Stimulated activated naive CD4-positive, alpha-beta T cell treated with Interleukin-2 at 50 U/mL for 16 hours (primary cell): Measurements from ENCODE around the gene MICAL2.

Source experiments
- DNase-seq: peaks from one replicate; lab custom pipeline; 2025; lab: John Stamatoyannopoulos, UW

The MICAL2 gene

DNA sequence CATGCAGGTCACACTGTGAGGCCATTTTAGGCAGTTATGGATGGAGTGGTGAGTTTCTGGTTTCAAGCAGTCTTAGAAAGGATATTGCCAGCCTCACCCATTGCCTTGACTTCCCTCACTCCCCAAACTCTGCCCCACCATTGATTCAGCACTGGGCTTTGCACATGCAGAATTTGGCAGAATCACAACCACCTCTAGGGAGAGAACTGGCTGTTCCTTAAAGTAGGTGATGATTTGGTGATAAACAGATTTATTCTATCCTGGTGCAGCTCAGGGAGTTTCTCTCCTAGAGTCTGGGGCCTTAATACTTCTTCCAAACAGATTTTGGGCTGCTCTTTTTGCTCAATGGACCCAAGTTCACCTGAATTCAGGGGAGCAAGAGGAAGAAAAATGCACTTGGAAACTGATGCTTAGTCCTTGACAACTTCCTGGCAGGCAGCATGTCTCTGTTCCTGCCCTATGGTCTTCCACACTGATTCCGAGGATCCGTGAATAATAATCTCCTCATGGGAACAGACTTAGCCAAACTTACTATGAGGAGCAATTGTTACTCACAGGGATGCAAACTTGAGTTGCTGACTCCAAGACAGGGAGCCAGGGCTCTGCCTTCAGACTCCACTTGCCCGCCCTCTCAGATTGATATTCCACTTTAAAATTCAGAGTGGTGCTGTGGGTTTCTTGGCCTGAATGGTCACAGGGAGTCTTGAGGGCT, 137.3 kb downstream of the MICAL2 start:
- no peak for DNase-seq

DNA sequence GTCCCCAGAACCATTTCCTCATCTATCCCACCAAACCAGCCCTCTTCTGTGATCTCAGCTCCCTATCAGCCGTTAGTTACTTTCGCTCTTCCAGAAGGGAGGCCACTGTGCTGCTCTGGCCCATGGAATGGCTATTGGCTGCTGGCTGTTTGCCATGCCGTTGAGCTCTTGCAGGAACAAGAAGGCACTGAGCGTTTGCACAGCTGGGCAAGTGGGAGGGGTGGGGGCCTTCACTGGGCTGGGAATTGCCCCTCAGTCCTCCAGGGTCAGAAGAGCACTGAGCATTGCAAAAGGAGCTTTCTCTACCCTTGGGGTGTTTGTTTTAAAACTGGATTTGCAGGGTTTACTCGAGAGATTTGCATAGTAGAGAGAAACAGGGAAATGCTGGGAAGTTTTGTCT, 137.9 kb downstream of the MICAL2 start:
- DNase-seq: no peak

DNA sequence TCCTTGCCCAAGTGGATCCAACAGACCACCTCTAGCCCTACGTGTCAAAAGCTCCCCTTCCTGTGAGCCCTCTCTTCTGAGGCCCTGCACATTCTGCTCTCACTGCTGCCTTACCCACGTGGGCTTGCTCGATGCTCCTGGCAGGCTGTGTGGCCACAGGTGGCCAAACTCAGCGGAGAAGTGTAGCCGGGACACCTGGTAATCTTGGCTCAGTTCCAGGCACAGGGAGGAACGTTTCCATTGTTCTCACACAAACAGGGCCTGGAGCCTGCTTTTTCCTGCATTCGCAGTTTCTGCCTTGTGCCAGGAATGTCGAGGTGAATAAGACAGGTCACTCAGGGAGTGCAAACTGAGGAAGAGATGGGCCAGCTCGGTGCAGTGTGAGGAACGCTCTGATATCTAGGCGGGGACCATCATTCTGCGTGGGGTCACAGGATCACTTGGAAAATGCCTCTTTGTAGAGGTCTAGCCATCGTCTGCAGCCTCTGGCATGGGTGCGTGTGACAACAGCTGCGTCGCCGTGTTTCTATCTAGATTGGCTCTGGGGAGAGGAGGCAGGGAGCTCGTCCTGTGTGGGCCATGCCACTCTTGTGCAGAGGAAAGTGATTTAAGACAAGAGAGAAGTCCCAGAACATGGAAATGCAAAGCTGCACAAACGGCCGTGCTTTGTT, 139.3 kb downstream of the MICAL2 start:
- DNase-seq: no peak

DNA sequence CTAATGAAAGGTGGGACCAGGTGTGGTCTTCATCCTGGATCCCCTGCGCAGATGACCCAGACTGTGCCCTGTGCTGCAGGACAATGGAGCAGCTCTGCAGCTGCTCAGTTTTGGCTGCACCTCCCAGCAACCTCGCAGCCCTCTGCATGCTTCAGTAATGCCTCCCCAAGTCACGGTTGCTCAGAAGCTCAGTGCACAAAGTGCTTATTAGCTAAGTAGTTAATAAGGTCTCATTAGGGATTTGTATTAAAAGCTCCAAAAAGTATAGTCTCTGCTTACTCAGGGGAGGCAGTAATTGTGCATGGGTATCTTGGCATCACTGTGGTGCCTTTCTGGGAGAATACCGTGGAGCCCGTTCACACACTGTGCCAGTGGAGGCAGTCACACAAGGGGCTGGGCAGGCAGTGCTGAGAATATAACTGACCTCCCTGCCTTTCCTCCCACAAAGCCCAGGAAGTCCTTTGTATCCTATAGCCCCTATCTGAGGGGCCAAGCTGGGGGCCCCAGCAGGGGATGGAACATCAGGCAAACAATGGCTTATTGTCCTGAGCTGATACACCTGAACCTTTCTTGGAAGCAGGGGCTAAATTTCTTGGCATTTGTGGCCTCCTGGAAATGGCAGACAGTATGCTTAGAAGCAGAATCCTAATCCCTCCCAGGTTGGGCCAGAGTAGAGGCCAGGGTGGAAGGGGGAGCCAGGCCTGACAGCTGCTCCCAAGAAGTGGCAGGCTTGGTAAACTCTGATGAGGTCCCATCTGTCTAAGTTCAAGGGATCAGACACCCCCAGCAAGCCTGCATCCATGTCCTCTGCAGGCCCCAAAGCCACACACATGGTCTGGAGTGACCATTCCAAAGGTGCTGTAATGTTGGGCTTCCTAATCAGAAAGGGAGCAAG, 141.5 kb downstream of the MICAL2 start:
- DNase-seq: no peak

DNA sequence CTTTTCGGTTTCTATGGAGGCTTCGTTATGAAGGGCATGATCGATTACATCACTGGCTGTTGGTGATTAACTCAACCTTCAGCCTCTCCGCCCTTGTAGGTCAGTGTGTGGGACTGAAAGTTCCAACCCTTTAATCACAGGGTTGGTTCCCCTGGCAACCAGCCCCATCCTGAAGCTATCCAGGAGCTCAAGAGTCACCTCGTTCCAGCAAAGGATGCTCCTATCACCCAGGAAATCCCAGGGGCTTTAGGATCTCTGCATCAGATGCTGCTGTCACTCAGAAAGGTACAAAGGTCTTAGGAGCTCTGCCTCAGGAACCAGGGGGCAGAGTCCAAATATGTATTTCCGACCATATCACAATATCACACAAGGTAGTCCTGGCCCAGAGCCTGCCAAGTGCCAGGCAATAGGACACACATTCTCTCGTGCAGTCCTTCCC, 143.5 kb downstream of the MICAL2 start:
- no peak for DNase-seq

DNA sequence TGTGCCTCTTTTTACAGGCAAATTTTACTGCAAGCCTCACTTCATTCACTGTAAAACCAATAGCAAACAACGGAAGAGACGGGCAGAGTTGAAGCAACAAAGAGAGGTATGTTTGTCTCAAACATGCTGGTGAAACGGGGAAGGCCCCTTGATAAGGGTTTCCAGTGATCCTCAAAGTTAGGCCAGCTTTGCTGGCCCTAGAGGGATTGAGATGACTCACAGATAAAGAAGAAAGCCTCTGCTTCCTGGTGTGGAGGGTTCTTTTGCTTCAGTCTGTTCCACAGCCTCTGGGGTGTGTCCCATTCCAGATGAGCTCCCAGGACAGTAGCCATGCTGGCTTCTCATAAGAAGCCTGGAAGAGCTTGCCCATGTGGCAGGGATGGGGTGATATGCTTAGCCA, 148.1 kb downstream of the MICAL2 start:
- no peak for DNase-seq

DNA sequence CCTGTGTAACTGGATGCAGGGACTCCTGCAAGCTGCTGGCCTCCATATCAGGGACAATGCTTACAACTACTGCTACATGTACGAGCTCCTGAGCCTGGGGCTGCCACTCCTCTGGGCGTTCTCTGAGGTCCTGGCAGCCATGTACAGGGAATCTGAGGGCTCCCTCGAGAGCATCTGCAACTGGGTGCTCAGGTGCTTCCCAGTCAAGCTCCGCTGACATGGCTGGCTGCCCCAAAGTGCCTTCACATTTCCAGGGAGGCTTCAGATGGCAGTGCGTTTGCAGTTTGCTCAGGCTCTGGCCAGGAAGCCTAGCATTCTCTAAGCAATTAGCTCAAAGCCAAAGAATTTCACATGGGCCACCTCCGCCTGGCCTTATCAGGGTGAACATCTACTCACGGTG, 149.6 kb downstream of the MICAL2 start:
- DNase-seq: no peak

DNA sequence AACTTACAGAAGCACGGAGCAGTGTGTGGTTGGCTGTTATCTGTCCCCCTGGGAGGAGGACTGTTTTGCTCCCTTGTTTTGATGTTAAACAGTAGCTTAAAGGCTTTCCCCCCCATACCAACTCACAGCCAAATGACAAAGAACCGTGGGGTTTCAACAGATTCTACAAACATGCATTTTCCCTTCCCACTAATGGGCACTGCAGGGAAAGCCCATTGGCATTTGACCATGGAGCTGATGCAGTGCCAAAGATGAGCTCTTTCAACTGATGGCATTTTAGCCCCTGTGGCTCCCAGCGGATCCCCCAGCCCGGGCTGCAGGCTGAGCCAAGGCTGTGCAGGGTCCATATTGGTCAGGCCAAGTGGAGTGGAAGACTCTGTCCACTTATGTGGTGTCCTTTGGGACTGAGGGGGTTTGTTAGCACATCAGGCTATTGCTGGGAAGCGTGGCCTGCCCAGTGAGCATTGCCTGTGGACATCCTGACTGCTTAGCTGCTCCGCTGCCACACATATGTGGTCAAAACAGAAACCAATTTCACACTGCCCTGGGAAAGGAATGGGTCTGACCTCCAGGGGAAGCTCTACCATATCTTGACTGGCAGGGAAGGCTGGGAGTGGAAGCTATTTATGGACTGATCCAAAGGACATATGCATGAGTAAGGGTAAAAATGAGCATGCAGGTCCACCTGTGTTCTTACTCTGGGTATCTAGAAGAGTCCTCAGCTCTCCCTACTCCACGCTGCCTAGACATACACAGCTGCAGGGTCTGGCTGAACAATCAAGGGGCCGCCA, 150.5 kb downstream of the MICAL2 start:
- DNase-seq: no peak

DNA sequence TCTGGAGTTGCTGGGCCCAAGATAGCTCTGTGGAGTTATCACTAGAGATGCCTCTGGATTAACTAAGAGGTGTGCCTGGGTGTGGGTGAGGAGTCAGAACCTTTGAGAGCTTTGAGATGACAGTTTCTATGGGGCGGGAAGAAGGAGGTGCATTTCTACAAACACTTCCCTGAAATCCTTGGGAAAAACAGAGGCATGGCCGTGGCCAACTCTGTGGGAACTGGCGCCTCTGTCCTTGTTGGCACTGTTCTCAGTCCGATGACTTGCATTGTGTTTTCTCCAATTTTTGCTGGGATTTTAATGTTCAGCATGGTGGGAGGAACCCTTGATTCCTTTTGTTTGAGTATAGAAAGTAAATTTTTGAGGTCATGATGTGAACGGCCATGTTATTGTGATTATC, 151.2 kb downstream of the MICAL2 start:
- no peak for DNase-seq

DNA sequence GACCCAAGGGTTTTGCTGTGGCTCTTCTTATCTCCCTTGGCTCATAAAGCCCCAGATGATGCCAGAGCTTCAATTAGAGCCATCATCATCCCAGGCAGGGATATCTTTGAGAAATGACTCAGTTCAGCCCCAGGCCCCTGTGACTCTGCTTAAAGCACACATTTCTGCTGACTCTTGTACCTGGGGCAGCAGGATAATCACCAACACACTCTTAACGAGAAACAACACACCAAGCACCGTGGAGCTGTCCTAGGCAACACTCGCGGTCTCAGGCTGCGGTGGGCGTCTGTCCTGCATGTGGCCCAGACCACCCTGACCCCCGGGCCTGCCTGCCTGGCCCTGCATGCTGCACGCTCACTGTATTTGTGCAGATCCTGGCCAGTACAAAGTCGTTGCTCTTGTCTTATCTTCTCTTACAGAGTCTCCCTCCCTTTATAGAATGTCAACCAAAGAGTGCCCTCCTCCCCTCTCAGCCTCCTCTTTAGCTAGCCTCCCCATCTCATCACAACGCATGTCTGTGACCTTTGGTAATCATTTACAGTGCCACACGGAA, 152.8 kb downstream of the MICAL2 start:
- DNase-seq: no peak

DNA sequence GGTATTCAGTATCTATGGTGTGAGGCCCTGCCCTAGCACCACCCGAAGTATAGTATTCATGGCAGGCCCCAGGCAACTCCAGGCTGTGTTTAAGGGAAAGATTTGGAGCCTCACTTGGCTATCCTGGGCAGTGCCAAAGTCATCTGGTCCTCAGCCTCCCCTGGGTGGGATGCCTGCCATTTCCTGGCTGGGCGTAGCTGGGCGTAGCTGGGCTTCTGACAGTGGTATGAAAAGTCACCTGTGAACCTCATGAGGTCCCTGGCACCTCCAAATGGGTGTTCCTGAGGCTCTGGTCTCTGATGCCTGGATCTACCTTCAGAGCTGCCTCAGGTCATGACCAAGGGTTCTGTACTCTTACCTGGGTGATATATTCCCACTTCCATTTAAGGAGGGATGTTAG, 154.0 kb downstream of the MICAL2 start:
- DNase-seq: no peak

DNA sequence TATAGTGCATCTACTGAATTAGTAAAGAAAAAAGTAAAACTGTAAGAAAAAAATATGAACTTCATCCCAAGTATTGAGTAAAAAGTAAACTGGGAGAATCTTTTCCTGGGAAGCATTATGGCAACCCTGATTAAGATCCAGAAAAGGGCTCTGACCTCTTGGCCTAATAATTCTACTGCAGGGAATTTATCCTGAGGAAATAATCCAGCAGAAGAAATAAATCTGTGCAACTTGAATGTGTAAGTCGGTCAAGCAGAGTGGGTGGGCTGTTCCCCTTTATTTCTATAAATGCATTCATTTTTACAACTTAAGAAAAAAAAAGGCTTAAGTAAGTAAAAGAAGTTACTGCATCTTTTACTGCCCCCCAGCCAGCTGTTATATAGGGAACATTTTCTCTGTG, 155.7 kb downstream of the MICAL2 start:
- no peak for DNase-seq

DNA sequence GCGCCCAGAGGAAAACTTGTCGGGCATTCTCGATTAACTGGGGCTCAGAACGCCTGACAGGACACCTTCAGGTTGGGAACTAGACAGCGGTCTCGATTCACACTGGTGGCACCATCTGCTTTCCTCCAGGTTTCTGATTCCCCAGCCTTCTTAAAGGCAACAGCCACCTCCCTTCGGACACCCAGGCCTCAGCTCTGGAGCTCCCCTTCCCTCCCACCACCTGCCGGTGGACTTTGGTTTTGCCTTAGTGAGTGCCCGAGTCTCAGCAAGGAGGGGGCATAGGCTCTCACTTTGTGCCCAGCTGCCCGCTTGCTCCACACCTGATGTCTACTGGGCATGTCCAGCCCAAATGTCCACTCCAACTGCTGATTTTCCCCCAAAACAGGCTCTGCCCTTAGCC, 156.6 kb downstream of the MICAL2 start:
- no peak for DNase-seq

DNA sequence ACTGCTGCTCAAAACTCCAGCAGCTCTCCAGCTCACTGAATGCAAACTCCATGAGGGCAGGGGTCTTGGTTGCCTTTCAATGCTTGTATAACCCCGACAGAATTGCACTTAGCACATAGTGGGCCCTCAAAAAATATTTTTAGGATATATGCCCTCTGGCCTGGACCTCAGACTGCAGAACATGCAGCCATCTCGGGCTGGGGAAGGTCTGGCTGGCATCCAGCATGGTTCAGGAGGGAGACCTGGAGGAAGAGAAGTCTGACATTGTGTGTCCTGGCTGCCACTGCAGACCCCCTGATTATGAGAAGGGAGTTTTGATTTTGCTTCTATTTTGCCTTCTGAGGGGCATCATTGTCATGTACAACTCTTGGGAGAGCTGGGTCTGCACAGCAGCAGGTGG, 157.5 kb downstream of the MICAL2 start:
- DNase-seq: no peak

DNA sequence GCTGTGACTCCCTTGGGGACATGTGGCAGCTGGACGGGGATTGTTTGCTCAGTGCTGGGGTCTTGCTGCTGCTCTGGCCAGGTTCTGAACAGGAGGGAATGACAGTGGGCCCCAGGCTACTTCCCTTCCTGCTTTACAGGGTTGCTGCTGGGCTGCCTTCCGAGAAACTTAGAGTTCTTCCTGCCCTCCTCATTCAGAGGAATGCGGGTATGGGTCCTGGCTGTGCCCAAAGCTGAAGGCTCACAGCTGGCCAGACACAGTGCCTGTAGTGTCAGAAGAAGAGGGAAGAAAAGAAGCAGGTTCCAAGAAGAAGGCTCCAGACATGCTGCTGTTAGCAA, 158.7 kb downstream of the MICAL2 start:
- DNase-seq: no peak

DNA sequence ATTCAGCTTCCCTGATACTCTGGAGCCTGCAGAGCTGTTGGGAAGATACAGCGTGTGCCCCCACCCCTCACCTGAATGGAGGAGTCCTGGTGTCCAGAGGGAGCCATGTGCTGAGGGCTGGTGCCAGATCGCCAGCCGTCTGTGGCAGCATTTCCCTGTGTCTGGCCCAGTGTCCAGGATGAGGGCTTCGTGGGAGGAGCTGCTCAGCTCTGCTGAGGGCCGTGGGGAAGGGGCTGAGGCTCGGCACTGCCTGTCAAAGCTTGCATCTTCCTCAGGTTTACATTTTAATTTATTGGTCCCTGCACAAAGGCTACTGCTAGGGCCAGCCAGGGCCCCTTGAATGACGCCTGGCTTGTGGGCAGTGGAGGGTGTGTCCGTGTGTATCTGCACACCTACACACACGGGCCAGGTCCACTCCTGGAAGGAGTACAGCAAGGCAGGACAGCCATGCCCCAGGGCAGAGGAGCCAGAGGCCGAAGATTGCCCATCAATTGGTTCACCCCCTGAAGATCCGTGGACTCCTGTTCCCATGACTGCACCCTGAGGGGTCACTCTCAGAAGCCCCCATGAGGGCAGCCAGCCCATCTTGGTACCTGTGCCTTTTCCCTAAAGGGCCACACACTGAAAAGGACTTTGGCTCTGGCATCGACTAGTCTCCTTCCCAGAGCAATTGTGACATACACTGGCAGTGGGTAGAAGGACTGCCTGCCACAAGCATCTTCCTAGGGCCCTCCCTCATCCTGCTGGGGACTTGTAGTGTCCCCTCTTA, 159.2 kb downstream of the MICAL2 start:
- no peak for DNase-seq

DNA sequence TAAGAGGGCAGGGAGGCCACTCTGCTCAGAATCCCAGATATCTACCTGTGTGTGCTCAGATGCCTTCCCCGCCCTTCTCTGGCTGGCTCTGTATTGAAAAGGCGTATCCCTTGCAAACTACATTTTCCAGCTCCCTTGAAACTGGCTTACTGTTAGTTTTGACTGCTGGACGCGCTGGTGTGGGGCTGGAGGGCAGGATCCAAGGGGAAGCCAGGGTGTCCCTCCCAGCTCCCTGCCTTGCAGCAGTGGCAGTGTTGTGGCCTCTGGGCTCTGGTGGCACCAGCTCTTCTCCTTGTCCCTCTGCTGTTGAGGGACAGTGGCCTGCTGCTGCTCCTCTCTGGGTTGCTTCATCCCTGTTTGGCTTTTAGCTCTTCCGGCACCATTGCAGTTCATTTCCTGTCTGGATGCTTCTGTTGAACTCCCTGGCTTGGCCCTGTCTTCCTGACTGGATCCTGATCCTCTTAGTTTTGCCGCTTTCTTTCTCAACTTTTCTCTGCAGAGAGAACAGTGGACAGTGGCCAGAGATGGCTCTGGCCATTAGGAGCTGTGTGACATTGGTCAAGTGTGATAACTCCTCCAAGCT, 159.9 kb downstream of the MICAL2 start:
- DNase-seq: no peak

DNA sequence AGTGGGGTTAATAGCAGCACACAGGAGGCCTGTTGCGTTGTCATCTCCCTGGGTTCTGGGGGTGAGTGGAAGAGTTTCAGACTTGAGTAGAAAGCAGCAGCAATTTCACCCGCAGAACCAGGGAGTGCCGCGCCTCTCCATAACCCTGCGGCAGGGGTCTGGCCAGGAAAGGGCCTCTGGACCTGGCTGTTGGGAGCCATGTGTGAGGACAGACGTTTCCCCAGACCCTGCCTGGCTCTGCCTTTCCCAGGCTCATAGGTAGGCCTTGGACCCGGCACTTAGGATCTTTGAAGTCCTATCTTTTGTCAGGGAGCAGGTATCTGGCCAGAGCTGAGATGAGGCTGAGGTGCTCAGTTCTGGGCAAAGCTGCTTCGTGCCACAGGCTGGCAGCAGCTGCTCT, 160.4 kb downstream of the MICAL2 start:
- no peak for DNase-seq

DNA sequence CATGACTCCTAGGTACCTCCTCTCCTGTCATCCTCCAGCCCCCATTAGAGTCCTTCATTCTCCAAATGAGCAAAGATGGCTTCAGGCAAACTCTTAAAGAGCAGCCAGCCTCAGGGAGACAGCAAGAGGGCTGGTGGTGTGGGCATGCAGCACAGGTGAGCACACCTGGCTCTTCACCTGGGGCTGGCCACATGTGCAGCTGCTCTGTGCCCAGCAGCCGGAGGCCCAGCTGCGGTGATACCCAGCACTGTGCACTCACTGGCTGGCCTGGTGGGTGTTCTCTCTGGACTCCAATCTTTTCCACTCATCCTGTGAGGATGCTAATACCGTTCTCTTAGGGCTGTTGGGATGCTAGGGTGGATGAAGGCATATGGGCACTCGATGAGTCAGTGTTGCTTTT, 160.9 kb downstream of the MICAL2 start:
- DNase-seq: no peak

DNA sequence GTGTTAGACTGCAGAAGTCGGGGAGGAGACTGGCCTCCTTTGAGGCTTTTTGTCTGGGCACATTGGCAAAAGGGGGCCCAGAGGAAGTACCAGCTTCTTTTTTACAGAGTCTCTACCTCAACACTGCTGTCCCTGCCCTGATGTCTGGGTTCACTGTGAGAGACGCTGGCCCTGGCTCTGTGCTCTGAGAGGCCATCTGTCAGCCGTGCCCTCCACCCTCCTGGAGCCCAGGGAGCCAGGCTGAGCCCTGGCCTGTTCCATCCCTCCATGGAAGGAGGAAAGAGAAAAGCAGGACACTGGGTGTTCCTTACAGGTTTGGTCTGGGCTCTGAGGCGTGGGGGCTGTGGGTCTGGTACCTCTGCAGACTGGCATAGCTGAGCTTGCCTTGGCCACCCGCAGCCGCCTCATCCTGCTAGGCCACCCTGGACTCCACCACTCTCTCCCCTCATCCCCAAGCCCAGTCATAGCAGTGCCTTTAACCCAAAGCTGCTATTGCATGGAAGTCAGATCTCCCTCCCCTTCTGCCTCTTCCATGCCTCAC, 161.5 kb downstream of the MICAL2 start:
- no peak for DNase-seq
